ENCODE measurements around the gene INPP5K. TPM values are rescaled to one million over a fixed set of nuclear protein-coding genes. Genes with fewer than 3 reads are reported as not detected.
A peak's percentile ranks its signal among the peaks of the same experiment; 100 is the strongest.

The INPP5K gene
- total RNA-seq, 3 donors from 2014 or later = 43.7 to 49.9 (median 47.6) TPM

DNA sequence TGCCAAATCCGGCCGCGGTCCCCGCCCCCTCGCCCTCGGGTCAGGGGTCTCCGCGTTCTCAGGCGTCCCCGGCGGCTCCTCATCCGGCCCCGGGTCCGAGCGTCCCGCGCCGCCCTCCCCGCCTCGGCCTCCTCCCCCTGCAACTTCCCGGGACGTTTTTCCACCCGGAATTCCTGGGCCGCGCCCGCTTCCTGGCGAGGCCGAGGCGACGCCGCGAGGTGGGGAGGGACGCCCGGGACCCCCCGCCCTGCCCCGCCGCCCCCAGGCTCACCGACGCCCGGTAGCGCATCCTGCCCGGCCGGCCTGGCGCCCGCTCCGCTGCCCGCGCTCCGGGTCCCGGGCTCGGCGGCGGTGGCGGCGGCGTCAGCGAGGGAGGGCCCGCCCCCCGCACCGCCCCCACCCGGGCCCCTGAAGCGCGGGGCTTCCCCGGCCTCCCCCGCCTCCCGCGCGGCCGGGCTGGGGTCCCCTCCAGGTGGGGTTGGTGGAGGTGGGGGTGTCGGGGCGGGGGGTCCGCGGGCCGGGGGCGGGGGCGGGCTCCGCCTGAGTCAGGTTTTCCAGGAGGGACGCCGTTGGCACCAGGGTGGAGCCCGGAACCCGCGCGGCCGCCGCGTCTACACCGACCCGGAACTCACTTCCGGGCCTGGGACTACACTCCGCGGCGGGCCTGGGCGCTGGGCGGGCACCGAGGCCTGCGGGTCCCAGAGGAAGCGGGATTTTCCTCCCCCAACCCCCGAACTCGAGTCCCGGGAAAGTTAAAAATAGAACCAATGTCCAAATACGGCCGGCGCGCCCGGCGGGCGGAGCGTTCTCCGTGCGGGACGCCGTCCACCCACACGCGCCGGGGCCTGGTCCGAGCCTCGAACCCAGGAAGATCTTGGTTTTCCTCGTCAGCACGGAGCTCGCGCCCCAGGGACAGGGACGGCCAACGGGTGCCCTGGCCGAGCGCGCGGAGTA, 30.7 kb downstream of the INPP5K start:
- H3K36me3 ChIP-seq (ENCODE audit: low read depth) = peaks cover under 1% of the 10 kb centered on the region
- ATAC-seq (peak; percentile 42), DNase-seq (peak; percentile 78 to 88 (median 86))
- no peaks in the 10 kb centered on the region for H3K9me3 ChIP-seq
- H3K4me1 ChIP-seq (ENCODE audit: low read depth) = peaks cover 35% of the 10 kb centered on the region
- TF ChIP-seq, protein P1, sequence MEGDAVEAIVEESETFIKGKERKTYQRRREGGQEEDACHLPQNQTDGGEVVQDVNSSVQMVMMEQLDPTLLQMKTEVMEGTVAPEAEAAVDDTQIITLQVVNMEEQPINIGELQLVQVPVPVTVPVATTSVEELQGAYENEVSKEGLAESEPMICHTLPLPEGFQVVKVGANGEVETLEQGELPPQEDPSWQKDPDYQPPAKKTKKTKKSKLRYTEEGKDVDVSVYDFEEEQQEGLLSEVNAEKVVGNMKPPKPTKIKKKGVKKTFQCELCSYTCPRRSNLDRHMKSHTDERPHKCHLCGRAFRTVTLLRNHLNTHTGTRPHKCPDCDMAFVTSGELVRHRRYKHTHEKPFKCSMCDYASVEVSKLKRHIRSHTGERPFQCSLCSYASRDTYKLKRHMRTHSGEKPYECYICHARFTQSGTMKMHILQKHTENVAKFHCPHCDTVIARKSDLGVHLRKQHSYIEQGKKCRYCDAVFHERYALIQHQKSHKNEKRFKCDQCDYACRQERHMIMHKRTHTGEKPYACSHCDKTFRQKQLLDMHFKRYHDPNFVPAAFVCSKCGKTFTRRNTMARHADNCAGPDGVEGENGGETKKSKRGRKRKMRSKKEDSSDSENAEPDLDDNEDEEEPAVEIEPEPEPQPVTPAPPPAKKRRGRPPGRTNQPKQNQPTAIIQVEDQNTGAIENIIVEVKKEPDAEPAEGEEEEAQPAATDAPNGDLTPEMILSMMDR (IDR thresholded peaks at IDR 0.05) = no peak
- peak overlapping the region; percentile 84 for H3K4me3 ChIP-seq
- intact Hi-C loops (cut with DNase I, micrococcal nuclease) = no loop called here

DNA sequence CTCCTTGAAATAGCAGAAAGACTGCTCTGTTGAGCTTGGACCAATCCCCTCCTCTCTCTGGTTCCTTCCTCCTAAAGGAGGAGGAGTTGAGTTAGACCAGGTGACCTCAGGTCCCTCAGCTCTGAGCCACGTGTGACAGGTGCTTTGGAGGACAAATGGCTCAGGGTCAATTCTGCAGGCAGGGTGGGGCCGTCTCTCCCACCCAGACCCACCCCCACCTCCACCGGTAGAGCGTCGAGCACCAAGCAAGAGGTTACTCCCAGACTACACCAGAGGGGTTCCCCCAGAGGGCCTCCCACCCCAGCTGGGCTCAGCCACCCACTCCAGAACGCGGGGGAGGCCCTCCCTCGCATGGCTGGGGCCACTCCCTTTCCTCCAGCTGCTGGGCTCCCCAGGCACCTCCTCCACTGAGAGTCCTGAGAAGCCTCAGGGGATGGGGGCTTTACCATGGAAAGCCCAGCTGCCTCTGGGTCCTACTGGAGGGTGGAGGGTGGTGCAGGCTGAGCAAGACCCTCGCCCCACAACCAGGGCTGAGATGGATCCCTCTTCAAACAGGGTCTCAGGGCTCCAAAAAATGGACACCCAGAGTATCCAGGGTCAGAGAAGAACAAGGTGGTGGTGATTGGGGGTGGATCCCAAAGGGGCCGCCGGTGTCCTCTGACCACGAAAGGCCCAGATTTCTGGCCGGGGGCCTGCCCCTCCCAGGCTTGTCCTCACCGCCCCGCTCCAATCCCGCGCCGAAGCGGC, 31.6 kb downstream of the INPP5K start:
- peak; percentile 61 for ATAC-seq
- intact Hi-C loops (cut with DNase I, micrococcal nuclease) = no loop called here

DNA sequence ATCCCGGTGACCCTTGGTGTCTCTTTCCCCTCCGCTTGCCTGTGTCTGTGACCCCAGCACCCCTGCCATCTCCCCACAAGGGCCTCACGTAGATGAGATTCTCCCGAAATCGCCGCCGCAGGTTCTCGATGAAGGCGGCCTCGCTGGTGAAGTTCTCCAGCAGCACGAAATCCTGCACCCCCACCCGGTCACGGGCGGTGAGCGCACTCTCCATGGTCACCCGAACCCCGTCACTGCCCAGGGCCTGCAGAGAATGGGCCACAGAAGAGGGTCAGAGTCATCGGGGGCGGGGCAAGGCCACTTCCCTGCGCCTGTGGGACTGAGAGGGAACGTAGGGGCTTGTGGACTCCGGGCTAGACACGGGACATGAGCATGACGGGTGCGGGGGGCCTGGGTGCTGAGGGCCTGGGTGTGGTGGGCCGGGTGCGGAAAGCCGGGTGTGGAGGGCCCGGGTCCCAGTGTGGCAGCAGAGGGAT, 32.3 kb downstream of the INPP5K start:
- no peak for ATAC-seq
- no peak overlapping the region for H3K4me3 ChIP-seq
- TF ChIP-seq, protein P1 (IDR thresholded peaks at IDR 0.05) = no peak
- no peaks in the 10 kb centered on the region for H3K9me3 ChIP-seq
- H3K36me3 ChIP-seq (ENCODE audit: low read depth) = peaks cover 5% of the 10 kb centered on the region
- DNase-seq = peak; percentile 46 to 76 (median 65)
- intact Hi-C loops (cut with DNase I, micrococcal nuclease) = no loop called here
- peaks cover 25% of the 10 kb centered on the region for H3K4me1 ChIP-seq (ENCODE audit: low read depth)

More for the DNA sequence above, 31.6 kb downstream of the INPP5K start:
- peaks cover 28% of the 10 kb centered on the region for H3K4me1 ChIP-seq (ENCODE audit: low read depth)
- peak; percentile 78 to 88 (median 83) for DNase-seq
- peaks cover 5% of the 10 kb centered on the region for H3K36me3 ChIP-seq (ENCODE audit: low read depth)
- TF ChIP-seq, protein P1 (IDR thresholded peaks at IDR 0.05) = no peak
- no peaks in the 10 kb centered on the region for H3K9me3 ChIP-seq
- peak overlapping the region; percentile 84 for H3K4me3 ChIP-seq

DNA sequence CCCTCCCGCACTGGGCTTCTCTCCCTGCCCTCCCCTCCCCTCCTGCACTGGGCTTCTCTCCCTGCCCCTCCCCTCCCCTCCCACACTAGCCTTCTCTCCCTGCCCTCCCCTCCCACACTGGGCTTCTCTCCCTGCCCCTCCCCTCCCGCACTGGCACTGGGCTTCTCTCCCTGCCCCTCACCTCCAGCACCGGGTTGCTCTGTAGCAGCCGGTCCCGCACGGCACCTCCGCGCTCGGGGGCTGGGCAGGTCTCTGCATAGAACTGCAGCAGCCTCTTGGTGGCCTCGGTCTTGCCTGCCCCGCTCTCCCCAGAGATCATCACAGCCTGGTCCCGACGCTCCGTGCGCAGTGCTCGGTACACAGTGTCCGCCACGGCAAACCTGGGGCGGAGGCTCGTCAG, 33.7 kb downstream of the INPP5K start:
- TF ChIP-seq, protein P1 (IDR thresholded peaks at IDR 0.05) = no peak
- Histone ChIP-seq H3K36me3 (ENCODE audit: low read depth) (peaks cover 13% of the 10 kb centered on the region), H3K4me1 (ENCODE audit: low read depth) (peaks cover 18% of the 10 kb centered on the region), H3K9me3 (no peaks in the 10 kb centered on the region), H3K4me3 (no peak overlapping the region)
- no peak for DNase-seq
- intact Hi-C loops (cut with DNase I, micrococcal nuclease) = no loop called here
- ATAC-seq = no peak

DNA sequence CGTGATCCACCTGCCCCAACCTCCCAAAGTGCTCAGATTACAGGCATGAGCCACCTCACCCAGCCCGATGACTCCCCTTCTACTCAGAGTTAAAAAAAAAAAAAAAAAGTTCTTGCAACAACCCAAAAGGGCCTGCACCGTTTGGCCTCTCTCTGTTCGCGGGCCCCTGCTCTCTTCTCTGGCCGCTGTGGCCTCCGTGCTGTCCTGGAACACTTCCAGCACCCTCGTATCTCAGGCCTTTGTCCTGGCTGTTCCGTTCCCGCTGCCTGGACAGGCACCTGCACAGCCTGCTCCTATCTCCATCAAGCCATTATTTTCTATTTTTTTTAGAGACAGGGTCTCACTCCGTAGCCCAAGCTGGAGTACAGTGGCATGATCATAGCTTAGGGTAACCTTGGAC, 34.7 kb downstream of the INPP5K start:
- intact Hi-C loops (cut with DNase I, micrococcal nuclease) = no loop called here
- TF ChIP-seq, protein P1 (IDR thresholded peaks at IDR 0.05) = no peak
- Histone ChIP-seq H3K36me3 (ENCODE audit: low read depth) (peaks cover 13% of the 10 kb centered on the region), H3K9me3 (no peaks in the 10 kb centered on the region), H3K4me1 (ENCODE audit: low read depth) (peaks cover 8% of the 10 kb centered on the region), H3K4me3 (no peak overlapping the region)
- ATAC-seq (no peak), DNase-seq (no peak)
